MCF 10A (cell line): Measurements from ENCODE around the gene KRTAP10-7. TPM values are rescaled to one million over a fixed set of nuclear protein-coding genes. Genes with fewer than 3 reads are reported as not detected.
"Not testable (repeated sequence)": the region's sequence is repeated elsewhere in the genome, so short reads cannot be mapped to it uniquely, and the experiment has no call there.

Source experiments
- BruUV-seq: library from RNA; stranded (reverse); fragments of 400-500 nt; replicated peaks from 2 replicates; lab custom pipeline; 2021; lab: Mats Ljungman, UMichigan
- CTCF ChIA-PET: fragments of 300-600 bp; sonication (Branson Sonifier 250); formaldehyde crosslinking; extraction: SDS; loops from one replicate; lab custom pipeline; 2021; ENCODE audit warnings: antibody characterized with exemption, inconsistent platforms; lab: Yijun Ruan, JAX
- POLR2A ChIA-PET: fragments of 300-600, 350-650 bp; sonication (Branson Sonifier 250); formaldehyde crosslinking; extraction: SDS; loops from one replicate; lab custom pipeline; 2020; ENCODE audit warnings: antibody characterized with exemption, inconsistent platforms; lab: Yijun Ruan, JAX
- DNase-seq: peaks from one replicate; pipeline ENCODE4 v3.0.0-alpha.2; 2018; ENCODE audit not compliant: unreplicated experiment
- H3K27ac Mint-ChIP-seq: one replicate; pipeline ENCODE4 v1.8.0; 2022; ENCODE audit warnings: mild to moderate bottlenecking, low read depth, mixed read lengths; ENCODE audit not compliant: unreplicated experiment
- H3K27me3 Mint-ChIP-seq: one replicate; pipeline ENCODE4 v1.8.0; 2022; ENCODE audit warnings: mixed read lengths; ENCODE audit not compliant: insufficient read depth, unreplicated experiment
- H3K36me3 Mint-ChIP-seq: one replicate; pipeline ENCODE4 v1.8.0; 2022; ENCODE audit warnings: mild to moderate bottlenecking, moderate library complexity, mixed read lengths; ENCODE audit not compliant: insufficient read depth, unreplicated experiment
- H3K4me1 Mint-ChIP-seq: one replicate; pipeline ENCODE4 v1.8.0; 2022; ENCODE audit warnings: mixed read lengths; ENCODE audit not compliant: insufficient read depth, unreplicated experiment
- H3K4me3 Mint-ChIP-seq: one replicate; pipeline ENCODE4 v1.8.0; 2022; ENCODE audit warnings: mild to moderate bottlenecking, moderate library complexity, mixed read lengths; ENCODE audit not compliant: unreplicated experiment
- H3K9me3 Mint-ChIP-seq: one replicate; pipeline ENCODE4 v1.8.0; 2022; ENCODE audit warnings: mixed read lengths; ENCODE audit not compliant: unreplicated experiment
- intact Hi-C: fragments of 100-400 bp; cut with micrococcal nuclease; formaldehyde crosslinking; loops from 2 replicates; pipeline ENCODE4 v1.14.1; 2022
- total RNA-seq: library from RNA; stranded (reverse); gene quantifications from 2 replicates; pipeline ENCODE4 v1.2.3, GENCODE V29; 2022
- TF ChIP-seq, protein P1 (sequence below): fragments of 200-600 bp; IDR thresholded peaks from one replicate; pipeline ENCODE4 v1.8.0; 2022; ENCODE audit warnings: antibody characterized with exemption, mild to moderate bottlenecking; ENCODE audit not compliant: unreplicated experiment

KRTAP10-7 gene
- total RNA-seq, 1 experiment from 2014 or later = not detected

DNA sequence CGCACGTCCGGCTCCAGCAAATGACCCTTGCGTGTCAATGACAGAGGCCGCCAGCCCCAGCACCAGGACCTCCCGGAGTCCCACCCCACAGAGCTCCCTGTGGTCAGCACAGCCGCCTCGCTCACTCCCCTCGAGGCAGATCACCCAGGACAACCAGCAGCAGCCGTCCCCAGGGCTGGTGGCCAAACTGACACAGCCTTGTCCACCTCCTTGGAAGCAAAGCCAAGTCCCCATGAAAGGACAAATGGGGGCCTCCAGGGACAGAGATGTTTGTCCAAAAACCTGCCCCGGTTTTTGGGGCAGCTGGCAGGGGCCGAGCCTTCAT is 38.9 kb downstream of the KRTAP10-7 start:
- Mint-ChIP-seq H3K27ac (no peak overlapping the region), H3K9me3 (peaks cover 26% of the 10 kb centered on the region), H3K27me3 (peaks cover 51% of the 10 kb centered on the region), H3K4me1 (no peaks in the 10 kb centered on the region), H3K4me3 (no peak overlapping the region), H3K36me3 (no peaks in the 10 kb centered on the region)
- BruUV-seq = no TSS peak
- CTCF ChIA-PET = no interaction called here
- TF ChIP-seq, protein P1, sequence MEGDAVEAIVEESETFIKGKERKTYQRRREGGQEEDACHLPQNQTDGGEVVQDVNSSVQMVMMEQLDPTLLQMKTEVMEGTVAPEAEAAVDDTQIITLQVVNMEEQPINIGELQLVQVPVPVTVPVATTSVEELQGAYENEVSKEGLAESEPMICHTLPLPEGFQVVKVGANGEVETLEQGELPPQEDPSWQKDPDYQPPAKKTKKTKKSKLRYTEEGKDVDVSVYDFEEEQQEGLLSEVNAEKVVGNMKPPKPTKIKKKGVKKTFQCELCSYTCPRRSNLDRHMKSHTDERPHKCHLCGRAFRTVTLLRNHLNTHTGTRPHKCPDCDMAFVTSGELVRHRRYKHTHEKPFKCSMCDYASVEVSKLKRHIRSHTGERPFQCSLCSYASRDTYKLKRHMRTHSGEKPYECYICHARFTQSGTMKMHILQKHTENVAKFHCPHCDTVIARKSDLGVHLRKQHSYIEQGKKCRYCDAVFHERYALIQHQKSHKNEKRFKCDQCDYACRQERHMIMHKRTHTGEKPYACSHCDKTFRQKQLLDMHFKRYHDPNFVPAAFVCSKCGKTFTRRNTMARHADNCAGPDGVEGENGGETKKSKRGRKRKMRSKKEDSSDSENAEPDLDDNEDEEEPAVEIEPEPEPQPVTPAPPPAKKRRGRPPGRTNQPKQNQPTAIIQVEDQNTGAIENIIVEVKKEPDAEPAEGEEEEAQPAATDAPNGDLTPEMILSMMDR = no peak
- DNase-seq = no peak
- POLR2A ChIA-PET = no interaction called here
- intact Hi-C loops = no loop called here

DNA sequence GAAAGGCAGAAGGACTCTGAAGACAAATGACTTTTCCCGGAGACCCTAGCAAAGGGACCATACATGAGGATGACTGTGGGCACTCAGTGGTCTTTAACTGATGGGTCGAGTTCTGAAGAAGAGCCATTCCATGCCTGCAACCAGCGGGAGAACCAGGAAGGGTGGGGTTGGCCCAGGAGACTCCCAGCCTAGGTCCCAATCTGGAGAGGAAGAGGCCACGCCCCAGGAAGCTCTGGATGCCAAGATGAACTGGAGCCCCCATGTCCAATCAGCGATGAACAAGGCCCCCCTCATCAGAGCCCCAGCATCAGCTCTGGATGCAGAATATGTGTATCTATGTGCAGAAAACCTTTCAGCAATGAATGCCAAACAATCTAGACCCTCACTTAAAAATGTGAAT is 40.4 kb downstream of the KRTAP10-7 start:
- DNase-seq = no peak
- no peaks in the 10 kb centered on the region for H3K36me3 Mint-ChIP-seq
- H3K4me1 Mint-ChIP-seq = no peaks in the 10 kb centered on the region
- peaks cover 34% of the 10 kb centered on the region for H3K9me3 Mint-ChIP-seq
- intact Hi-C loops = no loop called here
- H3K4me3 Mint-ChIP-seq = no peak overlapping the region
- POLR2A ChIA-PET = no interaction called here
- peaks cover 39% of the 10 kb centered on the region for H3K27me3 Mint-ChIP-seq
- BruUV-seq = no TSS peak
- TF ChIP-seq, protein P1 = no peak
- CTCF ChIA-PET = no interaction called here
- H3K27ac Mint-ChIP-seq = no peak overlapping the region

DNA sequence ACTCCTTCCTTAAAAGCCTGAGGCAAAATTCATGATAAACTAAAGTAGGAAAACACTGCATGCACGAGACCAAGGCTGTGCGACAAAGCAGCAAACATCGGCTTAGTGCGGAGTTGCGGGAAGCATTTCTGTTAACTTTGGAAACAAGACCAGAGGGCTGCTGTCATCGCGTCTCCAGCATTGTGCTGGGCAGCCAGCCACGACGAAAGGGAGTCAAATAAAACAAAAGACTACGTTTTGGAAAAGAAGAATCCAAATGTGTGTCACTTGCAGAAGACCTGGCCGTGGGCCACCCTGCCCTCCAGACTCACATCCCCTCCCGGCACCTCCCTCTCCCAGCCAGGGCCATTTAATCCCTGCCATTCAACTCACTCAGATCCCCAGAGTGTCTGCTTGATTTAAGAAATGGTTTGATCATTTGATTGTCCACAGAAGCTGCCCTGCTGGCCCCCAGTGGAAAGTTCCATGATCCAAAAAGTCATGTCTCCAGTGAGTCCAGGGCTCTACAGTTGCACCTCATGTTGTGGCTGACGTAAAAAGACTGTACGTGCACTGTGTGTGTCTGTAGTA is 43.4 kb downstream of the KRTAP10-7 start:
- no peak for DNase-seq
- H3K4me3 Mint-ChIP-seq = no peak overlapping the region
- no peaks in the 10 kb centered on the region for H3K4me1 Mint-ChIP-seq
- no peak overlapping the region for H3K27ac Mint-ChIP-seq
- BruUV-seq = no TSS peak
- peaks cover 39% of the 10 kb centered on the region for H3K27me3 Mint-ChIP-seq
- no peaks in the 10 kb centered on the region for H3K36me3 Mint-ChIP-seq
- ChIA-PET CTCF (no interaction called here), POLR2A (no interaction called here)
- intact Hi-C loops = no loop called here
- H3K9me3 Mint-ChIP-seq = peaks cover 34% of the 10 kb centered on the region
- TF ChIP-seq, protein P1 = no peak

DNA sequence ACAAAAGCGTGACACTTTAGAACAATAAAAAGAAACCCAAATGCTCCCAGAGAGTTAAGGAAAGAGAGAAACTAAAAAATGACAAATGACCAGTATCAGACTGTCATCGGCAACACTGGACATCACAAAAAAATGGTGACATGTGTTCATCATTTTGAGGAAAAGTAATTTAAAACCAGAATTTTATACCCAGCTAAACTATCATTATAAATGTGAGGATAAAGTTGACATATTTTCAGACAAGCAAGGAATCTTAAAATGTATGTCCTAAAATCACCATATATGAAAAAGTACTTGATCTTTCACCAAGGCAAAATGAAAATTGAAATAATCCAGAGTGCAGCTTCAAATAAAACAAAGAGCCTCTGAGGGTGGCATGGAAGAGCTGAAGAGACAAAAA is 44.5 kb downstream of the KRTAP10-7 start:
- no peak overlapping the region for H3K27ac Mint-ChIP-seq
- intact Hi-C loops = no loop called here
- H3K36me3 Mint-ChIP-seq = no peaks in the 10 kb centered on the region
- no peak overlapping the region for H3K4me3 Mint-ChIP-seq
- no peak for DNase-seq
- no TSS peak for BruUV-seq
- ChIA-PET POLR2A (no interaction called here), CTCF (interaction anchor here (0.9 kb wide), 1 partner anchor 97 kb away, joined by 3 read pairs; no protein-coding TSS in a partner anchor)
- TF ChIP-seq, protein P1 = no peak
- no peaks in the 10 kb centered on the region for H3K4me1 Mint-ChIP-seq
- peaks cover 32% of the 10 kb centered on the region for H3K9me3 Mint-ChIP-seq
- peaks cover 30% of the 10 kb centered on the region for H3K27me3 Mint-ChIP-seq

DNA sequence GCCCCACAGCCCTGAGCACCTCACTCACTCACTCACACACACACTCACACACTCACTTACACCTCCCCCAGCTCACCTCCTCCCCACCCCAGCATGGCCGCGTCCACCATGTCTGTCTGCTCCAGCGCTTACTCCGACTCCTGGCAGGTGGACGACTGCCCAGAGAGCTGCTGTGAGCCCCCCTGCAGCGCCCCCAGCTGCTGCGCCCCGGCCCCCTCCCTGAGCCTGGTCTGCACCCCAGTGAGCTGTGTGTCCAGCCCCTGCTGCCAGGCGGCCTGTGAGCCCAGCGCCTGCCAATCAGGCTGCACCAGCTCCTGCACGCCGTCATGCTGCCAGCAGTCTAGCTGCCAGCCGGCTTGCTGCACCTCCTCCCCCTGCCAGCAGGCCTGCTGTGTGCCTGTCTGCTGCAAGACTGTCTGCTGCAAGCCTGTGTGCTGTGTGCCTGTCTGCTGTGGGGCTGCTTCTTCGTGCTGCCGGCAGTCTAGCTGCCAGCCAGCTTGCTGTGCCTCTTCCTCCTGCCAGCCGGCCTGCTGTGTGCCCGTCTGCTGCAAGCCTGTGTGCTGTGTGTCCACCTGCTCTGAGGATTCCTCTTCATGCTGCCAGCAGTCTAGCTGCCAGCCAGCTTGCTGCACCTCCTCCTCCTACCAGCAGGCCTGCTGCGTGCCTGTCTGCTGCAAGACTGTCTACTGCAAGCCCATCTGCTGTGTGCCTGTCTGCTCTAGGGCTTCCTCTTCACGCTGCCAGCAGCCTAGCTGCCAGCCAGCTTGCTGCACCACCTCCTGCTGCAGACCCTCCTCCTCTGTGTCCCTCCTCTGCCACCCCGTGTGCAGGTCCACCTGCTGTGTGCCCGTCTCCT is 46.2 kb downstream of the KRTAP10-7 start, which contains the start of gene KRTAP10-11:
TSS of gene KRTAP10-11 (plus strand) at position 49 of the 856 bp plus-strand sequence. CDS start at position 94, 45 bp downstream.
- DNase-seq, POLR2A ChIA-PET, H3K27ac Mint-ChIP-seq, H3K4me3 Mint-ChIP-seq, intact Hi-C loops, H3K36me3 Mint-ChIP-seq, BruUV-seq, H3K4me1 Mint-ChIP-seq: not testable (repeated sequence)
- Mint-ChIP-seq H3K9me3 (peaks cover 17% of the 10 kb centered on the region), H3K27me3 (peaks cover 23% of the 10 kb centered on the region)
- CTCF ChIA-PET = interaction anchor here (0.6 kb wide), 1 partner anchor 224 kb away, joined by 3 read pairs; no protein-coding TSS in a partner anchor
